Measurements from ENCODE around the gene SH3BP4. TPM values are rescaled to one million over a fixed set of nuclear protein-coding genes. Genes with fewer than 3 reads are reported as not detected.

The SH3BP4 gene
- total and polyA plus RNA-seq, 2 of the 13 experiments (the other 11 are each of a cell fraction or from before 2014, with no cell fraction given), result 34.6 to 99.1 TPM

DNA sequence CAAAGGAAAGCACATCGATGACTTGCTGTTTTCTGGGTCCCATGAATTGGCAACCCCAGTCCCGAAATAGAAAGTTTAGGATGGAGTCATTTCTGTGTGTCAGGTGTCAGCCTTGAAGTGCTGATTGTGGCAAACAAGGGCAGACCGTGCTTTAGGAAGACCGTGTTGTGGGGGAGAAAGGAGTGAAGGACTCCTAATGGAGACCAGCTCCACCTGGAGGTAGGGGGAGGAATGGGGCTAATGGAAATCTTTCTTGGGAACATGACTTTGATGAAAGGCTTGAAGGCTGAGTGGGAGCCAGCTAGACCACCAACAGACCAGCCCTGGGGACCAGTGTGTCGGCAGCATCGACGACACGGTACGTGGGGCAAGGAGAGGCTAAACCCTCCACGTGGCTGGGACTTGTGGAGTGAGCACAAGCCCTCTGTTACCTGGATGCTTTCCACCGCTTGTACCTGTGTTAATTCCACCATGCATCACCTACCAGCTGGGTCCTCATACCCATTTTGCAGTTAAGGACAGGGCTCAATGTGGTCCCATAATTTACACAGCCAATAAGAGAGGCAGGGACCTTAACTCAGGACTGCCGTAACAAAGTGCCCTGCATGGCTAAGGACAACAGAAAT lies 104.2 kb downstream of the SH3BP4 start (continued):
- no peak for TF ChIP-seq RFXANK (CRISPR knock-in tag; IDR thresholded peaks at IDR 0.05)
- peak; percentile 99 for TF ChIP-seq RBM22 (optimal IDR thresholded peaks at IDR 0.05; ENCODE audit: low read length)
- TF ChIP-seq, protein P1, sequence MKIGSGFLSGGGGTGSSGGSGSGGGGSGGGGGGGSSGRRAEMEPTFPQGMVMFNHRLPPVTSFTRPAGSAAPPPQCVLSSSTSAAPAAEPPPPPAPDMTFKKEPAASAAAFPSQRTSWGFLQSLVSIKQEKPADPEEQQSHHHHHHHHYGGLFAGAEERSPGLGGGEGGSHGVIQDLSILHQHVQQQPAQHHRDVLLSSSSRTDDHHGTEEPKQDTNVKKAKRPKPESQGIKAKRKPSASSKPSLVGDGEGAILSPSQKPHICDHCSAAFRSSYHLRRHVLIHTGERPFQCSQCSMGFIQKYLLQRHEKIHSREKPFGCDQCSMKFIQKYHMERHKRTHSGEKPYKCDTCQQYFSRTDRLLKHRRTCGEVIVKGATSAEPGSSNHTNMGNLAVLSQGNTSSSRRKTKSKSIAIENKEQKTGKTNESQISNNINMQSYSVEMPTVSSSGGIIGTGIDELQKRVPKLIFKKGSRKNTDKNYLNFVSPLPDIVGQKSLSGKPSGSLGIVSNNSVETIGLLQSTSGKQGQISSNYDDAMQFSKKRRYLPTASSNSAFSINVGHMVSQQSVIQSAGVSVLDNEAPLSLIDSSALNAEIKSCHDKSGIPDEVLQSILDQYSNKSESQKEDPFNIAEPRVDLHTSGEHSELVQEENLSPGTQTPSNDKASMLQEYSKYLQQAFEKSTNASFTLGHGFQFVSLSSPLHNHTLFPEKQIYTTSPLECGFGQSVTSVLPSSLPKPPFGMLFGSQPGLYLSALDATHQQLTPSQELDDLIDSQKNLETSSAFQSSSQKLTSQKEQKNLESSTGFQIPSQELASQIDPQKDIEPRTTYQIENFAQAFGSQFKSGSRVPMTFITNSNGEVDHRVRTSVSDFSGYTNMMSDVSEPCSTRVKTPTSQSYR (CRISPR knock-in tag; IDR thresholded peaks at IDR 0.05; ENCODE audit: borderline replicate concordance), result peak; percentile 7; the same call in 1 of the 2 replicates
- TF ChIP-seq SMARCC2 (IDR thresholded peaks at IDR 0.05), result no peak
- TF ChIP-seq, protein P2, sequence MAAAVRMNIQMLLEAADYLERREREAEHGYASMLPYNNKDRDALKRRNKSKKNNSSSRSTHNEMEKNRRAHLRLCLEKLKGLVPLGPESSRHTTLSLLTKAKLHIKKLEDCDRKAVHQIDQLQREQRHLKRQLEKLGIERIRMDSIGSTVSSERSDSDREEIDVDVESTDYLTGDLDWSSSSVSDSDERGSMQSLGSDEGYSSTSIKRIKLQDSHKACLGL (CRISPR knock-in tag; IDR thresholded peaks at IDR 0.05), result no peak
- no peak for TF ChIP-seq NONO (IDR thresholded peaks at IDR 0.05)
- TF ChIP-seq NONO (CRISPR knock-in tag; conservative IDR thresholded peaks at IDR 0.05), result no peak
- TF ChIP-seq, protein P3, sequence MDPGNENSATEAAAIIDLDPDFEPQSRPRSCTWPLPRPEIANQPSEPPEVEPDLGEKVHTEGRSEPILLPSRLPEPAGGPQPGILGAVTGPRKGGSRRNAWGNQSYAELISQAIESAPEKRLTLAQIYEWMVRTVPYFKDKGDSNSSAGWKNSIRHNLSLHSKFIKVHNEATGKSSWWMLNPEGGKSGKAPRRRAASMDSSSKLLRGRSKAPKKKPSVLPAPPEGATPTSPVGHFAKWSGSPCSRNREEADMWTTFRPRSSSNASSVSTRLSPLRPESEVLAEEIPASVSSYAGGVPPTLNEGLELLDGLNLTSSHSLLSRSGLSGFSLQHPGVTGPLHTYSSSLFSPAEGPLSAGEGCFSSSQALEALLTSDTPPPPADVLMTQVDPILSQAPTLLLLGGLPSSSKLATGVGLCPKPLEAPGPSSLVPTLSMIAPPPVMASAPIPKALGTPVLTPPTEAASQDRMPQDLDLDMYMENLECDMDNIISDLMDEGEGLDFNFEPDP (CRISPR knock-in tag; conservative IDR thresholded peaks at IDR 0.05), result no peak
- TF ChIP-seq ZNF567 (CRISPR knock-in tag; IDR thresholded peaks at IDR 0.05; ENCODE audit: borderline replicate concordance), result no peak; the same call in 1 of the 2 replicates
- no peak for TF ChIP-seq ZNF546 (CRISPR knock-in tag; conservative IDR thresholded peaks at IDR 0.05)
- no peak for TF ChIP-seq PHF8 (CRISPR knock-in tag; IDR thresholded peaks at IDR 0.05)
- no peak for TF ChIP-seq ZSCAN20 (CRISPR knock-in tag; IDR thresholded peaks at IDR 0.05; ENCODE audit: borderline replicate concordance)
- no peak for TF ChIP-seq ZNF329 (CRISPR knock-in tag; IDR thresholded peaks at IDR 0.05; ENCODE audit: low read depth)
- no peak for TF ChIP-seq ZNF710 (CRISPR knock-in tag; IDR thresholded peaks at IDR 0.05; ENCODE audit: borderline replicate concordance)
- TF ChIP-seq ZNF207 (IDR thresholded peaks at IDR 0.05; ENCODE audit: borderline replicate concordance), result no peak
- no peak for TF ChIP-seq IRX3 (CRISPR knock-in tag; IDR thresholded peaks at IDR 0.05; ENCODE audit: borderline replicate concordance, low read depth)
- TF ChIP-seq ZGPAT (CRISPR knock-in tag; IDR thresholded peaks at IDR 0.05), result peak; percentile 51; the same call in 1 of the 2 replicates
- TF ChIP-seq REPIN1 (CRISPR knock-in tag; IDR thresholded peaks at IDR 0.05; ENCODE audit: borderline replicate concordance, low read depth), result 0 out of 2 replicates have a peak, but pooled peaks have one; percentile 46
- TF ChIP-seq RNF2 (conservative IDR thresholded peaks at IDR 0.05; ENCODE audit: low read depth), result no peak
- TF ChIP-seq SMARCE1 (IDR thresholded peaks at IDR 0.05; ENCODE audit: borderline replicate concordance), result no peak
- no peak for TF ChIP-seq TCF7L2 (IDR thresholded peaks at IDR 0.05; ENCODE audit: low read depth, low read length)

Measured in HepG2 (cell line).